ENCODE data around the gene APOC3. TPM values are rescaled to one million over a fixed set of nuclear protein-coding genes. Genes with fewer than 3 reads are reported as not detected.
A peak's percentile ranks its signal among the peaks of the same experiment; 100 is the strongest.

The APOC3 gene
- total RNA-seq, 2 donors from 2014 or later = not detected

GRCh38 chr11:116791002-116791812 is 38.5 kb upstream of the APOC3 start:
- H3K9me3 ChIP-seq = no peaks in the 10 kb centered on the region

GRCh38 chr11:116791813-116792143 is 37.9 kb upstream of the APOC3 start, which contains the start of gene APOA5:
Gene APOA5 (minus strand): TSS chr11:116791879. CDS start chr11:116791860, 19 bp downstream.
- 92% methylated on average over 7 of the region's 7 CpGs for WGBS
- intact Hi-C loops (cut with DNase I) = loop anchor here (2.0 to 10.0 kb wide), 2 partner anchors 45 to 83 kb away; partner anchors contain the start of gene APOA1

More at GRCh38 chr11:116791002-116791812, 38.5 kb upstream of the APOC3 start:
- H3K4me3 ChIP-seq = no peak overlapping the region
- peaks cover 3% of the 10 kb centered on the region for H3K4me1 ChIP-seq (replicated peaks)
- intact Hi-C loops (cut with DNase I) = loop anchor here (10.0 kb wide), 1 partner anchor 84 kb away; no protein-coding TSS in a partner anchor
- WGBS = 25% methylated on average over 29 of the region's 31 CpGs
- no peak for TF ChIP-seq POLR2A (IDR thresholded peaks at IDR 0.05)
- TF ChIP-seq POLR2AphosphoS5 (IDR thresholded peaks at IDR 0.05) = peak; percentile 35
- TF ChIP-seq CTCF (IDR thresholded peaks at IDR 0.05) = peak; percentile 78 to 90 (median 89)
- no peaks in the 10 kb centered on the region for H3K36me3 ChIP-seq
- DNase-seq (ENCODE audit: low spot score) = peak; percentile 58
- no peak overlapping the region for H3K27ac ChIP-seq
- no peaks in the 10 kb centered on the region for H3K27me3 ChIP-seq (replicated peaks; ENCODE audit: insufficient read depth)

GRCh38 chr11:116792144-116792868 is 37.4 kb upstream of the APOC3 start:
- no peak for DNase-seq (ENCODE audit: low spot score)
- WGBS = 75% methylated on average over 8 of the region's 8 CpGs
- no peaks in the 10 kb centered on the region for H3K27me3 ChIP-seq (replicated peaks; ENCODE audit: insufficient read depth)

More at GRCh38 chr11:116791813-116792143, 37.9 kb upstream of the APOC3 start, which contains the start of gene APOA5:
- H3K4me1 ChIP-seq (replicated peaks) = peaks cover 3% of the 10 kb centered on the region
- no peaks in the 10 kb centered on the region for H3K9me3 ChIP-seq
- TF ChIP-seq CTCF (IDR thresholded peaks at IDR 0.05) = no peak
- no peak for TF ChIP-seq POLR2A (IDR thresholded peaks at IDR 0.05)
- TF ChIP-seq POLR2AphosphoS5 (IDR thresholded peaks at IDR 0.05) = no peak
- H3K36me3 ChIP-seq = no peaks in the 10 kb centered on the region
- no peak within 1 kb of the TSS for H3K4me3 ChIP-seq
- no peak for DNase-seq (ENCODE audit: low spot score)
- no peak within 1 kb of the TSS for H3K27ac ChIP-seq
- H3K27me3 ChIP-seq (replicated peaks; ENCODE audit: insufficient read depth) = no peaks in the 10 kb centered on the region

More at GRCh38 chr11:116792144-116792868, 37.4 kb upstream of the APOC3 start:
- no peaks in the 10 kb centered on the region for H3K36me3 ChIP-seq
- H3K4me1 ChIP-seq (replicated peaks) = no peaks in the 10 kb centered on the region
- H3K27ac ChIP-seq = no peak overlapping the region
- intact Hi-C loops (cut with DNase I) = loop anchor here (2.0 to 10.0 kb wide), 2 partner anchors 44 to 82 kb away; partner anchors contain the start of gene APOA1
- H3K9me3 ChIP-seq = no peaks in the 10 kb centered on the region
- no peak overlapping the region for H3K4me3 ChIP-seq
- TF ChIP-seq POLR2A (IDR thresholded peaks at IDR 0.05) (no peak), CTCF (IDR thresholded peaks at IDR 0.05) (no peak), POLR2AphosphoS5 (IDR thresholded peaks at IDR 0.05) (no peak)

Measured in prostate gland (tissue), 2 donors.